ENCODE measurements around the gene ZNF425.
"Not testable (repeated sequence)": the region's sequence is repeated elsewhere in the genome, so short reads cannot be mapped to it uniquely, and the experiment has no call there.

ZNF425 gene

DNA sequence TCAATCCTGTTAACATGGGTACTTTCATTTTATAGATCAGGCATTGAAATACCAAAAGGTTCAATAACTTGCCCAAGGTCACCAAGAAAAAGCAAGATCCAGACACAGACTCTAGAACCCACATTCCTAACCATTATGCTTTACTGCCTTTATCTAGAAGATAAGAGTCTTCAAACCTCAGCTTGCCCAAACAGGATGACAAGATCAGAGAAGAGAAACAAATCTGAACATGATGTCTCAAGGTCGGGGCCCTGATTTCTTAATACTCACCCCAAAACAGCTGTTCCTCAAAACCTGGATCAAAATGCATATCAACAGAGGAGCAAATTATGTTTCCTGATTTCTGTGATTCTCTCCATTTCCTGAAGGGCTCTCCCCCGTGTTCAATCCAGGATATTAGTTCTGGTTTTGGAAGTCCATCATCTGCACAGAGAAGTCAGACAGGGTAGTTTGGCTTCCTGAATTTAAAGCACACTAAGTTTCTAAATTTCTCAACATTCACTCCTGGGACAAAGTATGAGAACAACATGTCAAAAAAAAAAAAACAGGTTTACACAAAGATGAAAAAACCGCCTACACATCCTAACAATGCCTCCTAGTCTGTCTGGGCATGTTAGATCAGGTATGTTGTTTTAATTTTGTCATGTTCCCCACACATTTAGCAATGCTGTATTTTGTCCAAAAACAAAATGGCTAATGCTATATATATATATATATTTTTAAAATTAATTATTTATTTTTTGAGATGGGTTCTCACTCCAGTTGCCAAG is 51.8 kb downstream of the ZNF425 start:
- DNase-seq (ENCODE audit: low spot score) = no peak

DNA sequence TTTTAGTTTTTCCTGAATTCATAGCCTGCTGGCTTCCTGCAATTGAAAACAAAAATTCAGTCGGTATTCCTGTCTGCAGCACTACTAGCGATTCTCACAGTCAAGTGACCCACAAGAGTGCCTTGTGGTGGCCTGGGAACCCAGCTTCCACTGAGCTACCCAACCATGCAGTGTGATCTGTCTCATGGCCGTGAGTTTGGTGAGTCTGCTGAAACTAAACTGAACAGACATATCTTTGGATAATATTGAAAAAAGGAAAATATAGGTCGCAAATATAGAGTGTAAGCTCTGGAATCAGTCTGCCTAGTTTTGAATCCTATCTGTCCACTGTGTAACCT is 53.7 kb downstream of the ZNF425 start:
- no peak for DNase-seq (ENCODE audit: low spot score)

DNA sequence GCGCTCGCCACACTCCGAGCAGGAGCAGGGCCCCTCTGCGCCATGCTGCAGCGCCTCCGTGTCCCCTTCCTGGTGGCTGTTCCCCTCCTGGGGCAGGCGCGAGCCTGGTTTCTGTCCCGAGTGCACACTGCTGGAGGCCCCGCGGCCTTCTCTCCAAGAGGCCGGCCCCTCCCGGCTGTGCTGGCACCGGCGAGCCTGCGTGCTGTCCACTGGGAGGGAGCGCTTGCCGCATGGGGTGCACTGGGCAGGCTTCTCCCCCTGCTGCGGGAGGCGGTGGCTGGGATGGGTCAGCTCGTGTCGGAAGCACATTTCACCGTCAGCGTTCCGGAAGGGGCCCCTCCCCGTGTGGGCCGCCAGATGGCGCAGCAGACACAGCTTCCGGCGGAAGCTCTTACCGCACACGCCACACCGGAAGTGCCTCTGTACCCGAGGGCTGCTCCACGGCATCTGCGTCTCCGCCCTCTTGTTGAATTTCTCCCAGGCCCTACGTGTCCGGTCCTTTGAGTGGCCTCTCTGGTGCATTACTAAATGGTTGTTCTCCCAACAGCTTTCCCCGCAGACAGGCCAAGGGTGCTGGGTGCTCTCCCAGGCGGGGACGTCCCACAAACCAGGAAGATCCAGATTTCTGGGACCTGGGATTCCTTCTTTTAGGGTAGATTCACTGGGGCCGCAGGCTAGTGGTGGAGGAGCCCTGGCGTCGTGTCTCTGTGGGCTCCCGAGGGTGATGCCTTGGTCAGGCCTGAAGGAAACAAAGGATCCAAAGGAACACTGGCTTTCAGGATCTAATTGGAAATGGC is 54.3 kb downstream of the ZNF425 start:
- no peak for DNase-seq (ENCODE audit: low spot score)

DNA sequence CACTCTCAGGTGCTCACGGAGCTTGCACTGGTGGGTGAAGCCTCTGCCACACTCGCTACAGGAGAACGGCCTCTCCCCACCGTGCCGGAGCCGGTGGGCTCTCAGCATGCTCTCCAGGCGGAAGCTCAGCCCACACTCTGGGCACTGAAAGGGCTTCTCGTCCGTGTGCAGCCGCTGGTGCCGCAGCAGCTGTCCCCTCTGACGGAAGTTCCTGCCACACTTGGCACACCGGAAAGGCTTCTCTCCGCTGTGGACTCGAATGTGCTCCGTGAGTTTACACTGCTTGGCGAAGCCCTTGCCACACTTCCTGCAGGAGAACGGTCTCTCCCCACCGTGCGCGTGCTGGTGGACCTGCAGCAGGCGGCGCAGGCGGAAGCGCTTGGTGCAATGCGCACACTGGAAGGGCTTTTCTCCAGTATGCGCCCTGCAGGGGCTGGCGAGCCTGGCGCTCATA is 54.9 kb downstream of the ZNF425 start:
- no peak for DNase-seq (ENCODE audit: low spot score)

DNA sequence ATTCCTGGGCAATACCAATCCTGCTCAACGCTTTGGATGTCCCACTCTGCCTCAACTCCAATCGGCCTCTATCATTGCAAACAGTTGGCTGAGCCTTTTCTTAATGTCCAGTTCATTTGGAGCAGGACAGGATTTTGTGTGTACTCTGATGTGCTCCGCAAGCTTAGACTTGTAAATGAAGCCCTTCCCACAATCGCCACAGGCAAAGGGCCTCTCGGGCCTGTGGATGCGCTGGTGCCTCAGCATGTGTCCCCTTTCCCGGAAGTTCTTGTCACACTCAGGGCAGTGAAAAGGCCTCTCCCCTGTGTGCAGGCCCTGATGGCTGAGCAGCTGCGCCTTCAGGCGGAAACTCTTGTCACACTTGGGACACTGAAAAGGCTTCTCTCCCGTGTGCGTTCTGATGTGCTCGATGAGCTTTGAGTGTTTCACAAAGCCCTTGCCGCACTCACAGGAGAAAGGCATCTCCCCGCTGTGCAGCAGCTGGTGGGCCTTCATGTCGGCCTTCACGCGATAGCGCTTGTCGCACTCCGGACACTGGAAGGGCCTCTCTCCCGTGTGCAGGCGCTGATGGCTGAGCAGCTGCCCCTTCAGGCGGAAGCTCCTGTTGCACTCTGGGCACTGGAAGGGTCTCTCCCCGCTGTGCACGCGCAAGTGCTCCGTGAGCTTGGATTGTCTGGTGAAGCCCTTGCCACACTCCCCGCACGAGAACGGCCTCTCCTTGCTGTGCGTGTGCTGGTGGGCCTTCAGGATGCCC is 55.6 kb downstream of the ZNF425 start:
- no peak for DNase-seq (ENCODE audit: low spot score)

DNA sequence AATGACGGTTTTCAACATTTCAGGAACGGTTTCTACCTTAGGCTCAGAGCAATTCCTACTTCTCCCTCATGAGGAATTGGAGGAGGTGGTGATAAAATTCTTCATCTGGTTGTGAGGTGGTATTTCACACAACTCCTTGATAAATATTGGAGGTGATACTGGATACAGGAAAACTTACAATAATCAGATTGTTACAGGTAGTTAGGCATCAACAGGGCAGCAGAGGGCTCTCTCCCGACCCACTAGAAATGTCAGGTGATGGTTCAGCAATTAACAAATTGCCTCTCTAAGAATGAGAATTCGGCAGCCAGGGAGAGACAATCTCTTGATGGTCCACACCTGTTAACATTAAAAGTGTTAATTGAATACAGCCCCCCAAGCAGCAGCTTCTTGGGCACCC is 58.3 kb downstream of the ZNF425 start:
- DNase-seq (ENCODE audit: low spot score) = no peak

DNA sequence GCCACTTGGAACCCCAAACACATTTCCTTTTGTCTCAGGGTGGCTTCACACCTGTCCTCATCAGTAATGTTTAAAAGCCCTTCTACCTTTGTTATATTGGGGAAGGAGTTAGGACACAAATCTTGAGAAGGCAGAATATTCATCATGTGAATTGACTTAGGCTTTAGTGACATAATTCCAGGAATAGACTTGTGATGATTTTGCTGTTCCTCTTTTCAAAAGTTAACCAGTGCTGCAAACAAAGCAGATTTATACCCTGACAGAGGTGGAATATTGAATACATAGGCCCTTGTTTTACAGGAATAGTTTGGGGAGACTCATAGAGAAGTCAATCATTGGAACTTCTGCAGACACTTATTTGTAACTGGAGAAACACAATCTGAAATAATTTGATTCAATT is 62.6 kb downstream of the ZNF425 start:
- DNase-seq (ENCODE audit: low spot score) = no peak

DNA sequence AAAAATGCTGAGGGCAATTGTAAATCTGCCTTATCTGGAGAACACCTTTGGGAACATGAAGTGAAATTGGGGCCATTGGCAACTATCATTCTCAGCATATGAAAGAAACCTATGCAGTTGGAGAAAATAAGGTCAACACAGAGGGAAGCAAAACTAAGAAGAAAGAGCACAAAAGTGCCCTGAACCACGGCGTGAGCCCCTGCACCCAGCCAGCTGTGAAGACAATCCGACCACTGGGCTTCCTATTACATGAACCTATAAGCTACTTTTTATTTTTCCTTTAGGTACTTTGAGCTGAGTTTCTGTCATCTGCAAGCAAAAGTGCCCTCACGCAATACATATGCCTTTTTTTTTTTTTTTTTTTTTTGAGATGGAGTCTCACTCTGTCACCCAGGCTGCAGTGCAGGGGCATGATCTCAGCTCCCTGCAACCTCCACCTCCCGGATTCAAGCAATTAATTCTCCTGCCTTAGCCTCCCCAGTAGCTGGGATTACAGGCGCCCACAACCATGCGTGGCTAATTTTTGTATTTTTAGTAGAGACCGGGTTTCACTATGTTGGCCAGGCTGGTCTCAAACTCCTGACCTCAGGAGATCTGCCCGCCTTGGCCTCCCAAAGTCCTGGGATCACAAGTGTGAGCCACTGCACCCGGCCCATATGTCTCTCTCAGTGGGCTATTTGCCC is 63.8 kb downstream of the ZNF425 start:
- not testable (repeated sequence) for DNase-seq (ENCODE audit: low spot score)

DNA sequence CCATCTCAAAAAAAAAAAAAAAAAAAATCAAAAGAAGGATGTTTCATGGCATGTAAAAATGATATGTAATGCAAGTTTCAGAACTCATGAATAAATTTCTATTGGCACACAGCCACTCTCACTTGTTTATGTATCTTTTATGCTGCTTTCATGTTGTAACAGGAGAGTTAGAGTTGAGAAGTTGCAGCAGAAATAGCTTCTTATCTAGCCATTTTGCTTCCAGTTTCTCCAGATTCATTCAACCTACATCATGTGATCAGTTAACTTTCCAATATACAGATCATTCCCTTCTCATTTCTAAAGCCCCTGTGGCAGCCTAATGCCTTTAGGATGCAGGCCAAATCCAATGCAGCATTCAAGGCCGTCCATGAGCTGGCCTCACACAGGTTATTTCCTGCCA is 66.0 kb downstream of the ZNF425 start:
- no peak for DNase-seq (ENCODE audit: low spot score)

DNA sequence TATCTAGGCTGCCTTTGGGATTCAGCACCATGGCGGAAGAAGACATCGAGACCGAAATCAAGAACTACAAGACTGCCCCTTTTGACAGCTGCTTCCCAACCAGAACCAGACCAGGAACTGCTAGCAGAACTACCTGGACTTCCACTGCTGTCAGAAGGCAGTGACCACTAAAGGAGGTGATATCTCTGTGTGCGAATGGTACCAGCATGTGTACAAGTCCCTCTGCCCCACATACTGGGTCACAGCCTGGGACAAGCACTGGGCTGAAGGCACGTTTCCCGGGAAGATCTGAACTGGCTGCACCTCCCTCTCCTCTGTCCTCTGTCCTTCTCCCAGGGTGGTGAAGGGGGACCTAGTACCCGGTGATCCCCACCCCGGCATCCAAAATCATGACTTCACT is 72.2 kb downstream of the ZNF425 start:
- no peak for DNase-seq (ENCODE audit: low spot score)

DNA sequence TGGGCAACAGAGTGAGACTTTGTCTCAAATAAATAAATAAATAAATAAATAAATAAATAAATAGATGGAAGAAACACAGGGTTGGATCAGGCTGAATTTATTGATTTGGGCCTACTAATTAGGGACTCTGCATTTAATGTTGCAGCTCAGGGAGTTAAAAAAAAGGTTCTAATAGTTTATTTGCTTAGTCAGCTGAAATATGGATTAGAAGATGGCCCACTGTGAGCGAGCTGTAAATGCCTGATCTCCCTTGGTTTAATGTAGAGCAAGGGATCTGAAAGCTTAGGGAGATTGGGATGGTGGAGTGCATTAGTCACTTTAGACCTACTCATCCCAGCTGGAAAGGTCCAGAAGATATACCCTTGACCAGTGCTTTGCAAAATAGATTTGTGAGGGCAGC is 72.7 kb downstream of the ZNF425 start:
- no peak for DNase-seq (ENCODE audit: low spot score)
